Subcutaneous preadipocyte (primary cell): Measurements from ENCODE around the gene KLHL3. TPM values are rescaled to one million over a fixed set of nuclear protein-coding genes. Genes with fewer than 3 reads are reported as not detected.

ENCODE experiments used
- small RNA-seq: library from RNA; depleted of rRNA; stranded (forward); fragments of <200 nt; gene quantifications from one replicate; pipeline ENCODE3, GENCODE V24; 2012
- total RNA-seq: library from RNA; depleted of rRNA; stranded (reverse); fragments of >200 nt; gene quantifications from 2 replicates; pipeline ENCODE4 v1.2.3, GENCODE V29; 2012

KLHL3 gene
- total RNA-seq = 2.5 and 3.7 TPM in 2 replicates

GRCh38 chr5:137735555-137736284 is at the start of gene KLHL3:
KLHL3 (minus strand) TSS chr5:137736089; CDS start chr5:137735646, 443 bp downstream.

GRCh38 chr5:137754188-137754960 is 18.5 kb upstream of the KLHL3 start, which contains the start of gene HNRNPA0:
HNRNPA0 (minus strand) TSS chr5:137754363; CDS start chr5:137754066, 297 bp downstream.

Small RNA genes within 50 kb of the gene (small RNA-seq; reads per million reads assigned to genes)
- gene MIR874 = 1.0 reads per million, percentile 59 among the genes with 10 or more reads in this experiment

Other genes starting within 250 kb of the KLHL3 start
- gene SPOCK1, start 236.8 kb downstream of the KLHL3 start, total RNA-seq = 17.0 and 48.9 TPM in 2 replicates
- gene HNRNPA0, start 18.3 kb upstream of the KLHL3 start, total RNA-seq = 9.9 and 13.9 TPM in 2 replicates
- gene MYOT, start 131.8 kb upstream of the KLHL3 start, total RNA-seq = not detected in 2 replicates
- not detected in 2 replicates for gene PKD2L2, start 153.4 kb upstream of the KLHL3 start, total RNA-seq